Mammary epithelial cell (primary cell): ENCODE results near the gene AARS2.

Source experiments
- EZH2 ChIP-seq: IDR thresholded peaks from 2 replicates; pipeline ENCODE4 v1.6.1; 2012; ENCODE audit warnings: low read length, inconsistent platforms, borderline replicate concordance
- TF ChIP-seq, protein P1 (sequence below), 2 donors: IDR thresholded peaks in 1 of 2; conservative IDR thresholded peaks in 1 of 2; 2 replicates each; pipeline ENCODE4 v1.5.1; 2011 to 2012; ENCODE audit warnings: inconsistent platforms in 2 of 2, low read length in 2 of 2, mild to moderate bottlenecking in 2 of 2, control low read depth in 1 of 2, low read depth in 1 of 2; ENCODE audit not compliant: insufficient read depth in 1 of 2; ENCODE audit errors: extremely low read depth in 1 of 2

- TF ChIP-seq, protein P1, sequence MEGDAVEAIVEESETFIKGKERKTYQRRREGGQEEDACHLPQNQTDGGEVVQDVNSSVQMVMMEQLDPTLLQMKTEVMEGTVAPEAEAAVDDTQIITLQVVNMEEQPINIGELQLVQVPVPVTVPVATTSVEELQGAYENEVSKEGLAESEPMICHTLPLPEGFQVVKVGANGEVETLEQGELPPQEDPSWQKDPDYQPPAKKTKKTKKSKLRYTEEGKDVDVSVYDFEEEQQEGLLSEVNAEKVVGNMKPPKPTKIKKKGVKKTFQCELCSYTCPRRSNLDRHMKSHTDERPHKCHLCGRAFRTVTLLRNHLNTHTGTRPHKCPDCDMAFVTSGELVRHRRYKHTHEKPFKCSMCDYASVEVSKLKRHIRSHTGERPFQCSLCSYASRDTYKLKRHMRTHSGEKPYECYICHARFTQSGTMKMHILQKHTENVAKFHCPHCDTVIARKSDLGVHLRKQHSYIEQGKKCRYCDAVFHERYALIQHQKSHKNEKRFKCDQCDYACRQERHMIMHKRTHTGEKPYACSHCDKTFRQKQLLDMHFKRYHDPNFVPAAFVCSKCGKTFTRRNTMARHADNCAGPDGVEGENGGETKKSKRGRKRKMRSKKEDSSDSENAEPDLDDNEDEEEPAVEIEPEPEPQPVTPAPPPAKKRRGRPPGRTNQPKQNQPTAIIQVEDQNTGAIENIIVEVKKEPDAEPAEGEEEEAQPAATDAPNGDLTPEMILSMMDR (conservative IDR thresholded peaks at IDR 0.05 in 1 of 2, IDR thresholded peaks at IDR 0.05 in 1 of 2; ENCODE audit: extremely low read depth in 1 of 2, insufficient read depth in 1 of 2, low read depth in 1 of 2, low read length in 2 of 2), result no peak
- TF ChIP-seq EZH2, result no peak
Observed at GRCh38 chr6:44335631-44336030, 22.5 kb upstream of the AARS2 start.
